Subcutaneous abdominal adipose tissue (tissue), 5 donors: Measurements from ENCODE around the gene DCPS.
A peak's percentile ranks its signal among the peaks of the same experiment; 100 is the strongest.

Experiments
- H3K27ac ChIP-seq: one replicate; pipeline ENCODE4 v1.7.0; 2013; ENCODE audit warnings: low read depth, mild to moderate bottlenecking, inconsistent platforms, low read length, moderate library complexity
- H3K27me3 ChIP-seq, 5 donors: one replicate each; pipeline ENCODE4 v1.7.0; 2013; ENCODE audit warnings: low read length in 5 of 5, inconsistent platforms in 1 of 5; ENCODE audit not compliant: control insufficient read depth in 5 of 5, insufficient read depth in 4 of 5
- H3K36me3 ChIP-seq, 5 donors: one replicate each; pipeline ENCODE4 v1.7.0; 2013; ENCODE audit warnings: low read length in 5 of 5; ENCODE audit not compliant: control insufficient read depth in 5 of 5, insufficient read depth in 5 of 5
- H3K4me1 ChIP-seq, 5 donors: one replicate each; pipeline ENCODE4 v1.7.0; 2013; ENCODE audit warnings: low read length in 5 of 5, mild to moderate bottlenecking in 3 of 5, moderate library complexity in 1 of 5; ENCODE audit not compliant: control insufficient read depth in 5 of 5, insufficient read depth in 5 of 5
- H3K4me3 ChIP-seq, 5 donors: one replicate each; pipeline ENCODE4 v1.7.0; 2013; ENCODE audit warnings: low read length in 5 of 5, low read depth in 1 of 5
- H3K9ac ChIP-seq, 5 donors: one replicate each; pipeline ENCODE4 v1.7.0; 2013; ENCODE audit warnings: low read length in 5 of 5, mild to moderate bottlenecking in 4 of 5, moderate library complexity in 3 of 5
- H3K9me3 ChIP-seq, 5 donors: one replicate each; pipeline ENCODE4 v1.7.0; 2013; ENCODE audit warnings: low read length in 5 of 5; ENCODE audit not compliant: control insufficient read depth in 5 of 5
- donor health status: healthy.
- donor health status: healthy.
- donor health status: healthy.
- donor health status: healthy.
- donor health status: healthy.

Gene DCPS

DNA sequence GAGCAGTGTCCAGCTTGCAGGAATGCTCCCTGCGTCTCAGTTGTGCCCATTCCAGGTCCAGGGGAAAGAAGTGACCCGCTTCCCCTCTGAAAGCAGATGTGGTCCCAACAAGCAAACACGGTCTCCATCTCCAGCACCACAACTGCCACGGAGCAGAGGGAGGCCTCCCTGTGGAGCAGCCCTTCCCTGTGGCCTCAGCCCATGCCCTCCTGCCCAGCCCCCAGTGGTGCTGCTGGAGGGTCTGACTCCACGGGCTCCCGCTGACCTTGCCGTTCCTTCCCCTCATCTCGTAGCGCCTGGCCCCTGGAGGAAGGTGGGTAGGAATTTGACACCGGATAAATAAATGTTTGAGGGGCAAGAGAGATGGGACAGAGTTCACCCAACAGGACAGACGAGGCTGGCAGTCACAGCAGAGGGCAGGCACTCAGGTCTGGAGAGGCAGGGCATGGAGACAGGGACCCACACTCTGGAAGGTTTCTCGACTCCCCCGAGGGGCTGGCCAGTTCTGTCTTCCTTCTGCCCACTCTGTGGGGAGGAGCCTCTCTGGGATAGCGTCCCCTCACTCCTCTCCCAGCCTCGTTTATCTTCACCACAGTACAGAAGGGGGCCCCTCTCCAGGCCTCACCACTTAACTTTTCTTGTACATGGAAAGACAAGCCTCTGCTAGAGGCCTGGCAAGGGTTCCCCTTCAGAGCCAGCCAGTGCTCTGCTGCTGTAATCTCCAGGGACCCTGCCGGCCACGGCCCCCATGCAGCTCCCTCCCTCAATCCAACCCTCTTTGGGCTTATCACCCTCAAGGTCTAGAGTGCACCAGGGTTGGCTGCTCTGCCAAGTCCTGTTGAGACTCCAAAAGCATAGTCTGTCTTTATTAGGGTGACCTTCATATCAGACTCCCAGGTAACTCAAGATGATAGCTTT lies 44.1 kb downstream of the DCPS start:
- H3K4me1 ChIP-seq: peaks cover 18 to 62% (median 53%) of the 10 kb centered on the region in 5 donors

DNA sequence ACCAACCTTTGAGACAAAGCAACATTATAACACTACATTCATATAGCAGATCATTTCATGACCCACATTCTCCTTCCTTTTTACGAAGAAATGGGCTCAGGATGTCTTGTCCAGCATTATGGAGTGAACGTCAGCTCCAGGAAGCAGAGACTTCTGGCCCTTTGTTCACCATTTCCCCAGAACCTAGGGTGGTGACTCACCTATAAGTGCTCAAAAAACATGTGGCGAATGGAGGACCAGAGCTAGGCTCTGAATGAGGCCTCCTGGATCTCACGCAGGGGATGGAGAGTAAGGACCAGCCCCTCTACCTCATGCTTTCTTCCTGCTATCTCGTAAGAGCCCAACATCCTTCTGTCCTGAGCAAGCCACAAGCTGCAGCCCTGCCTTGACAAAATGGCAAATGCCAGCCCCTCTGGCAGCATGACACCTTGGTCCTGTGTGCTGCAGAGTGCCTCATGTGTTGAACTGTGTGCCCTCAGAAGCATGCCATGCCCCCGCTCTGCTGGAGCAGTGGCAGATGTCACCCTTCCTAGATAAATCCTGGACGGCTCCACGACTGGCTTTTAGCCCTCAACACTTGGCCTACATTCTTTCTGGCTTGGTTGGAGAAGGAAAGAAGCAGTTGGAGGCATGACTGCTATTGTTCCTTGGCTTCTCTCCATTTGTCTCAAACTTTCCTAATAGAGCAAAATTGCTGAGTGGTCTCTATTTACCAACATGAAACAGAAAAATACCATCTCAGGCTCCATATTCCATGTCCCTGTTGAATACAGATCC lies 45.1 kb downstream of the DCPS start:
- Histone ChIP-seq H3K9ac (peak overlapping the region in 2 of 5 donors; percentile 10 to 11), H3K4me1 (peaks cover 18 to 71% (median 58%) of the 10 kb centered on the region in 5 donors), H3K9me3 (no peaks in the 10 kb centered on the region), H3K27ac (peak overlapping the region; percentile 64), H3K27me3 (no peaks in the 10 kb centered on the region), H3K4me3 (peak overlapping the region in 2 of 5 donors; percentile 6 to 26), H3K36me3 (peaks cover 0 to 21% (median 8%) of the 10 kb centered on the region in 5 donors)

More for the DNA sequence above, 44.1 kb downstream of the DCPS start:
- peaks cover 0 to 30% (median 15%) of the 10 kb centered on the region in 5 donors for H3K36me3 ChIP-seq
- no peaks in the 10 kb centered on the region for H3K27me3 ChIP-seq
- H3K9me3 ChIP-seq: no peaks in the 10 kb centered on the region
- peak overlapping the region in 3 of 5 donors; percentile 10 to 34 (median 11) for H3K9ac ChIP-seq
- H3K27ac ChIP-seq: peak overlapping the region; percentile 64
- no peak overlapping the region for H3K4me3 ChIP-seq

DNA sequence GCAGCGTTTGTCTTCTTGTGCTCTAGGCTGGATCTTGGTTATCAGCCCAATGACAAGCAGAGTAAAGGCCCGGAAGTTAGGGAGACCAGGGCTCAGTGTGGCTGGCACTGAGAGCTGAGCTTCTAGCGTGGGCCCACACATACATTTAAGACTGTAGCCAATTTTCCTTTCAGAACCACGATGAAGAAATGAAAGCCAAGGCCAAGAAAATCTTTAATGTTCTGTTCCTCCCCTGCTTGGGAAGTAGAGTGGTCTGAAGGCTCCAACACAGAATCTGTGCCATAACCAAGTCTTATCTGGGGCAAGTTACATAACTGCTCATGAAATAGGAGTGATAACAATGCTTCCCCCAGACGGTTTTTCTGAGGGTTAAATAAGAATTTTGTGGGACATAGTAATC lies 47.0 kb downstream of the DCPS start:
- H3K36me3 ChIP-seq: peaks cover 0 to 6% (median 0%) of the 10 kb centered on the region in 5 donors
- H3K4me3 ChIP-seq: no peak overlapping the region
- H3K27me3 ChIP-seq: no peaks in the 10 kb centered on the region
- H3K4me1 ChIP-seq: peaks cover 24 to 80% (median 64%) of the 10 kb centered on the region in 5 donors
- no peaks in the 10 kb centered on the region for H3K9me3 ChIP-seq
- peak overlapping the region; percentile 41 for H3K27ac ChIP-seq
- no peak overlapping the region for H3K9ac ChIP-seq

DNA sequence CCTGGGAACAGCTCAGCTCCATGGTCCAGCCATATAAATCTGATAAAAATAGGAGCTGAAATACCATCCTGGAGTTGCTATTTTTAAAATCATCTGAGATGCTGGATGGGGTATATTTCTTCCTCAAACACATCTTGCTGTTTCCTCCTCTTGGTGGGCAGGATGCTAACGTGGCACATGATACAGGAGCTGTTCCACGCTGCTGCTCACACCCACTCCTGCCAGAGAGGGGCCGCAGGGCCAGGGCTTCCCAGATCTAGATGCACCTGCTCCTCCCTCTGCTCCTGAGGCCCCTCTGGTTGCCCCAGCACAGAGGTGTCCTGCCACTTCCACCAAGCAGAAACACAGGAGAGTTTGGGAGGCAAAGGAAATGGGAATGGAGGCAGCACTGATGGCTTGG lies 48.3 kb downstream of the DCPS start:
- peaks cover 24 to 81% (median 67%) of the 10 kb centered on the region in 5 donors for H3K4me1 ChIP-seq
- H3K9ac ChIP-seq: no peak overlapping the region
- no peaks in the 10 kb centered on the region for H3K9me3 ChIP-seq
- no peak overlapping the region for H3K27ac ChIP-seq
- H3K4me3 ChIP-seq: no peak overlapping the region
- H3K36me3 ChIP-seq: peaks cover 0 to 6% (median 0%) of the 10 kb centered on the region in 5 donors
- H3K27me3 ChIP-seq: no peaks in the 10 kb centered on the region

DNA sequence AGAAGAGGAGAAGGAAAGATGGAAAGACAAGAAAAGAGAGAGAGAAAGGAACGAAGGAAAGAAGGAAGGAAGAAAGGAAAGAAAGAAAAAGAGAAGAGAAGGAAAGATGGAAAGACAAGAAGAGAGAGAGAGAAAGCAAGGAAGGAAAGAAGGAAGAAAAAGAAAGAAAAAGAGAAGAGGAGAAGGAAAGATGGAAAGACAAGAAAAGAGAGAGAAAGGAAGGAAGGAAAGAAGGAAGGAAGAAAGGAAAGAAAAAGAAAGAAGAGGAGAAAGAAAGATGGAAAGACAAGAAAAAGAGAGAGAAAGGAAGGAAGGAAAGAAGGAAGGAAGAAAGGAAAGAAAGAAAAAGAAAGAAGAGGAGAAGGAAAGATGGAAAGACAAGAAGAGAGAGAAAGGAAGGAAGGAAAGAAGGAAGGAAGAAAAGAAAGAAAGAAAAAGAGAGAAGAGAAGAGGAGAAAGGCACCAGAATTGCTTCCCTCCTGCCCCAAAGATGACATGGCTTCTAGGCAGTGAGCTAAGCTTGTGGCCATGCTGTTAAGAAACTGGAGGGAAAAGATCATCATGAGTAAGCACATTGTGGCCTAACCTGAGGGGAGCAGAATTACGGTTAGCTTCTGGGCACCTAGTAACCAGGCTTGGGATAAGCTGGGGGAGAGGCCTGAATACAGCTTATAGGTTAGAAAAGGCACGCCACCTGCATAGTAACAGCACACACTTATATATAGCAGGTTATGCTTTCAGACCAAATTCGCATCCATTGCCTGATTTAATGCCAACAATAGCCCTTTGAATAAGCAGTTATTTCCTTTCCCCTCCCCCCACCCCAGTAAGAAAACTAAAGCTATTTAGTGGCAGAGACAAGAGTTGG lies 49.3 kb downstream of the DCPS start:
- no peak overlapping the region for H3K27ac ChIP-seq
- H3K9ac ChIP-seq: no peak overlapping the region
- H3K9me3 ChIP-seq: no peaks in the 10 kb centered on the region
- H3K36me3 ChIP-seq: no peaks in the 10 kb centered on the region
- peaks cover 26 to 82% (median 67%) of the 10 kb centered on the region in 5 donors for H3K4me1 ChIP-seq
- H3K27me3 ChIP-seq: no peaks in the 10 kb centered on the region
- H3K4me3 ChIP-seq: no peak overlapping the region

DNA sequence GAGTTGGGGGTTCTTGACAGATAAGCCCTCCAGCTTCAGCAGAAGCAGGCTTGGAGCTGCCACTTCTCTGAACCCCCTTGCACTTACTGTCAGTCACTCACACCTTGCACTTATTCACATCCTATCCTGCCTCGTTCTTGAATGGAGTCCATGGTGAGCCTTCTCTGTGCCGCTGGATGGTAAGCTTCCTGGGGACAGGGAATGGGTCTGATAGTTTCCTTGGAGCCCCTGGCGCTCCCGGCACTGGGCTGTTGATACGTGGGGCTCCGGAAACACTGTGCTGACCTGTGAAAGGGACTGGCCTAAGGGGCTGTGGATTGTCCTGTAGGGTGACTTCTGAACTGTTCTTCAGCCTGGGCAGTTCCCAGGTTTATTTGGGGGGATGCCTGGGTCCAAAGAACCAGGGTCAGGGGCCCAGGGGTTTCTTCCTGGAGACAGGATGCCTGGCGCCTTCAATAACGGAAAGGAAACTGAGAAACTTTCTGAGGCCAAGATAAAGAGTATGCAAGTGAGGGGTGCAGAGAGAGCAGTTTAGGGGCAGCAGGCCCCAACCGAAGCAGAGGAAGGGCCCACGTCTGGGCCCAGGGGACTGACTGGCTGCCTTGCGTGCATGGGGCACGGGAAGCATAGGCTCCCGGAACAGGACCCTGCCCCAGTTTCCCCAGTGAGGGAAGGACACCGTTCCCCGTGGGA lies 50.9 kb downstream of the DCPS start:
- Histone ChIP-seq H3K36me3 (no peaks in the 10 kb centered on the region), H3K9ac (peak overlapping the region in 4 of 5 donors; percentile 68 to 72 (median 70)), H3K4me1 (peaks cover 18 to 82% (median 68%) of the 10 kb centered on the region in 5 donors), H3K9me3 (no peaks in the 10 kb centered on the region), H3K27me3 (no peaks in the 10 kb centered on the region), H3K4me3 (peak overlapping the region; percentile 29 to 88 (median 79)), H3K27ac (peak overlapping the region; percentile 23)

DNA sequence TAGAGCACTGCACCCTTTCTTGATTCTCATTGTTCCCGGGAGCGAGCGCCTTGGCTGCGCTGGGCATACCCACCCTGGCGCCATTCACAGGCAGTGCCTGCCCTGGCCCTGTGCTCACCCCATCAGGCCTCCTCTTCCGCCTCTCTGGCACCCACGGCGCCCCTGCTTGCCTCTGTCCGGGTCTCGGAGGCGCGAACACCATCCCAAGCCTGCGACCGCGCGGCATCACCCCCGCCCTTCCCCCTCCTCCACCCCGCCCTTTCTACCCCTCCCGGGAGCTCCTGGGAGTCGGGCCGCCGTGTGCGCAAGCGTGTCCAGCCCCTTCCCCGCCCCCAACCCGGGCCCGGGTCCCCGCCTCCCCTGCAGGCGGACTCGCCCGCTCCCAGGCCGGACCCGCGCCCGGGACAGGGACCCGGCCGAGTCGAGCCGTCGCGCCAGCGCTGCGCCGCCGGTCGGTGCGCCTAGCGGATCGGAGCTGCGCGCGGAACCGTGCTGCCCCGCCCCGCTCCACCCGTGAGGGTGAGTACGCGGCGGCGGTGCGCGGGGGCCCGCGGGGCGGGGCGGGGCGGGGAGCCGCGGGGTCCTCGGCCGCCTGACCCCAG lies 51.6 kb downstream of the DCPS start, which contains the start of gene ST3GAL4:
Gene ST3GAL4, plus strand, starts transcription at position 363 of the 602 bp plus-strand sequence. CDS start 50,470 bp downstream, outside the sequence.
- H3K9me3 ChIP-seq: no peaks in the 10 kb centered on the region
- H3K27me3 ChIP-seq: no peaks in the 10 kb centered on the region
- no peaks in the 10 kb centered on the region for H3K36me3 ChIP-seq
- H3K4me3 ChIP-seq: peak within 1 kb of the TSS; percentile 29 to 88 (median 79)
- peaks cover 18 to 82% (median 72%) of the 10 kb centered on the region in 5 donors for H3K4me1 ChIP-seq
- H3K9ac ChIP-seq: peak within 1 kb of the TSS; percentile 70 to 77 (median 72)
- H3K27ac ChIP-seq: peak within 1 kb of the TSS; percentile 90

DNA sequence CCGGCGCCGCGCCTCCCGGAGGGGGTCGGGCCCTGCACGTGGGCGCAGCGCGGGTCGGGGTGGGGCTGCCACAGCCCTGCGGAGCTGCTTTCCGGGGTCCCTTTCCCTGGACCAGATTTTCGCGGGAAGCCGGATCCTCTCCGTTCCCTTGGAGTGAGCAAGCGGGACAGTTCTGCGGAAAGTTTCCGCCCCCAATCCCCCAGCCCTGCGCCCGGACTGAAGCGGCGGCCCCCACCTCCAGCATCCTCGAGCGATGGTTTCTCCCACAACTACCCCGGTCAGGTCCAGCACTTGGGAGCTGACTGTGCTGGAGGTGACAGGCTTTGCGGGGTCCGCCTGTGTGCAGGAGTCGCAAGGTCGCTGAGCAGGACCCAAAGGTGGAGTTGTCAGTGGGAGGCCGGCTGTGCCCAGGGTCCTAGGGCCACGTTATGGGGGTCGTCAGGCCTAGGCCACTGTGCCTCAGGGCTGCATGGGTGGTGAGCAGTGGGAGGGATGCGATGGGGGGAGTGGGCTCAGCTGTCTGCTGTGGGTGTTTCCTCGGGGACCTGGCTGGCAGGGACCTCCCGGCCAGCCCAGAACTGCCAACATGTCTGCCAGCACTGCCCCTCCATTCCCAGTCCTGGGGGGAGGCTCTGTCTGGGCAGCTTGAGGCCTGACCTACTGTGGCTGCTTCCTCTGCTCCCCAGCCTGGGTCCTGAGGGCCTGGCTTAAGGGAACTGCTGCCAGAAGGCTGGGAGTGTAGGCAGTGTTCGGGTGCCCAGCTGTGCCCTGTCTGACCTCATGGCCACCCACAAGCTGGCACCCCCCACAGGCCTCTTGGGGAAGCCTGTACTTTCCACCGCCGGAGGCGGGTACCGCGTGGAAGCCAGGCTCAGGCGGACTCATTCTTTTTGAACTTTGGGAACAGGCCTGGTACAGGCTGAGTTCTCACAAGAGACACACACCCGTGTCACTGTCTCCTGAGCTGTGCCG lies 52.4 kb downstream of the DCPS start:
- peaks cover 15 to 74% (median 66%) of the 10 kb centered on the region in 5 donors for H3K4me1 ChIP-seq
- peak overlapping the region; percentile 48 to 88 (median 79) for H3K4me3 ChIP-seq
- H3K27ac ChIP-seq: peak overlapping the region; percentile 90
- peak overlapping the region; percentile 65 to 77 (median 72) for H3K9ac ChIP-seq
- no peaks in the 10 kb centered on the region for H3K36me3 ChIP-seq
- no peaks in the 10 kb centered on the region for H3K27me3 ChIP-seq
- no peaks in the 10 kb centered on the region for H3K9me3 ChIP-seq
